Endothelial cell of umbilical vein (primary cell): Measurements from ENCODE around the gene ZDHHC13. TPM values are rescaled to one million over a fixed set of nuclear protein-coding genes. Genes with fewer than 3 reads are reported as not detected.

Source experiments
- BruUV-seq: library from RNA; stranded (reverse); fragments of 400-500 nt; replicated peaks from 2 replicates; lab custom pipeline; 2021; lab: Mats Ljungman, UMichigan
- CTCF ChIA-PET: fragments of 300-600, 350-600 bp; sonication (Branson Sonifier 250); formaldehyde crosslinking; loops from one replicate; lab custom pipeline; 2021; ENCODE audit warnings: antibody characterized with exemption, inconsistent platforms; lab: Charles Lee
- POLR2A ChIA-PET: fragments of 300-600, 350-600 bp; sonication (Branson Sonifier 250); formaldehyde crosslinking; loops from one replicate; lab custom pipeline; 2021; ENCODE audit warnings: antibody characterized with exemption, inconsistent platforms; lab: Charles Lee
- DNase-seq: peaks from one replicate; pipeline ENCODE4 v3.0.0-alpha.2; 2011; ENCODE audit warnings: low read depth, low spot score
- FAIRE-seq: peaks from 2 replicates; lab custom pipeline; 2011; peaks lifted over from hg19 to GRCh38; lab: Jason Lieb, UNC
- H2AFZ ChIP-seq: 2 replicates; pipeline ENCODE4 v1.6.0; 2012; ENCODE audit warnings: low read depth, low read length, control low read depth, inconsistent platforms
- H3K27ac ChIP-seq: 2 replicates; pipeline ENCODE4 v1.5.1; 2011; ENCODE audit warnings: low read depth, mild to moderate bottlenecking, control low read depth, low read length, moderate library complexity; ENCODE audit not compliant: insufficient read depth
- H3K27me3 ChIP-seq, 2 experiments: 2 replicates each; pipeline versions ENCODE4 v1.6.0 to v1.6.1; 2011; ENCODE audit warnings: low read length in 2 of 2, mixed read lengths in 1 of 2; ENCODE audit not compliant: control insufficient read depth in 2 of 2, insufficient read depth in 2 of 2
- H3K36me3 ChIP-seq, 2 experiments: 2 replicates in 1 of 2; 3 replicates in 1 of 2; pipeline ENCODE4 v1.5.1; 2011; ENCODE audit warnings: low read length in 2 of 2, mild to moderate bottlenecking in 1 of 2, moderate library complexity in 1 of 2; ENCODE audit not compliant: control insufficient read depth in 2 of 2, insufficient read depth in 2 of 2; ENCODE audit errors: extremely low read depth in 1 of 2
- H3K4me1 ChIP-seq: 3 replicates; pipeline ENCODE4 v1.5.1; 2011; ENCODE audit warnings: mild to moderate bottlenecking, low read length; ENCODE audit not compliant: control insufficient read depth, insufficient read depth; ENCODE audit errors: extremely low read depth
- H3K4me2 ChIP-seq: 2 replicates; pipeline ENCODE4 v1.6.1; 2011; ENCODE audit warnings: low read length, control low read depth, mixed read lengths; ENCODE audit not compliant: insufficient read depth
- H3K4me3 ChIP-seq, 3 experiments: fragments of 200-600 bp in 1 of 3; sonication (generic), shearing (Covaris generic) in 1 of 3; replicated peaks in 1 of 3; 2 replicates each; pipeline ENCODE4 v1.5.1; 2011 to 2016; ENCODE audit warnings: control low read depth in 3 of 3, low read length in 3 of 3, mild to moderate bottlenecking in 2 of 3, inconsistent platforms in 1 of 3, low read depth in 1 of 3, moderate library complexity in 1 of 3; ENCODE audit not compliant: insufficient read depth in 1 of 3
- H3K79me2 ChIP-seq: 2 replicates; pipeline ENCODE4 v1.6.0; 2012; ENCODE audit warnings: low read length, inconsistent platforms; ENCODE audit not compliant: control insufficient read depth, insufficient read depth
- H3K9ac ChIP-seq: replicated peaks from 2 replicates; pipeline ENCODE3; 2011; ENCODE audit warnings: low read length, control low read depth; ENCODE audit not compliant: insufficient read depth; ENCODE audit errors: extremely low read depth
- H3K9me1 ChIP-seq: replicated peaks from 3 replicates; pipeline ENCODE4 v1.6.0; 2011; ENCODE audit warnings: mild to moderate bottlenecking, low read length; ENCODE audit not compliant: control insufficient read depth, insufficient read depth; ENCODE audit errors: extremely low read depth
- H3K9me3 ChIP-seq: replicated peaks from 2 replicates; pipeline ENCODE4 v1.5.1; 2012; ENCODE audit warnings: low read length, inconsistent platforms; ENCODE audit not compliant: control insufficient read depth, insufficient read depth
- H4K20me1 ChIP-seq: replicated peaks from 2 replicates; pipeline ENCODE3; 2011; ENCODE audit warnings: mild to moderate bottlenecking, low read length; ENCODE audit not compliant: control insufficient read depth, insufficient read depth; ENCODE audit errors: extremely low read depth
- CTCF ChIP-seq, 2 donors: IDR thresholded peaks; 1 replicate in 1 of 2; 2 replicates in 1 of 2; pipeline ENCODE4 v1.5.1; 2011; ENCODE audit warnings: low read length in 2 of 2, mild to moderate bottlenecking in 2 of 2, moderate library complexity in 2 of 2, control low read depth in 1 of 2, inconsistent platforms in 1 of 2, low read depth in 1 of 2; ENCODE audit not compliant: insufficient read depth in 1 of 2; ENCODE audit errors: extremely low read depth in 1 of 2
- EZH2 ChIP-seq: IDR thresholded peaks from 2 replicates; pipeline ENCODE4 v1.6.1; 2012; ENCODE audit warnings: borderline replicate concordance, low read depth, mild to moderate bottlenecking, moderate library complexity, low read length, inconsistent platforms; ENCODE audit not compliant: severe bottlenecking
- FOS ChIP-seq: IDR thresholded peaks from 2 replicates; pipeline ENCODE4 v1.6.1; 2011; ENCODE audit warnings: mild to moderate bottlenecking, low read length, moderate library complexity, borderline replicate concordance; ENCODE audit not compliant: insufficient read depth
- GATA2 ChIP-seq: IDR thresholded peaks from 2 replicates; pipeline ENCODE4 v1.7.0; 2011; ENCODE audit warnings: low read depth, mild to moderate bottlenecking, moderate library complexity, mixed read lengths, low read length; ENCODE audit not compliant: insufficient read length, insufficient read depth
- JUN ChIP-seq: IDR thresholded peaks from 2 replicates; pipeline ENCODE4 v1.6.1; 2011; ENCODE audit warnings: borderline replicate concordance, low read depth; ENCODE audit not compliant: insufficient read length, insufficient read depth
- MAX ChIP-seq: IDR thresholded peaks from 2 replicates; pipeline ENCODE4 v1.6.1; 2011; ENCODE audit not compliant: insufficient read depth, insufficient read length
- MYC ChIP-seq: IDR thresholded peaks from one replicate; pipeline ENCODE4 v1.6.1; 2011; ENCODE audit warnings: mild to moderate bottlenecking, low read depth, low read length
- POLR2A ChIP-seq: IDR thresholded peaks from 2 replicates; pipeline ENCODE4 v1.6.1; 2012; ENCODE audit warnings: low read depth, mild to moderate bottlenecking, control low read depth, low read length
- POLR2AphosphoS5 ChIP-seq: IDR thresholded peaks from 2 replicates; pipeline ENCODE4 v1.6.1; 2012; ENCODE audit warnings: low read depth, mild to moderate bottlenecking, control low read depth, low read length, moderate library complexity; ENCODE audit not compliant: insufficient read depth
- dilution Hi-C: fragments of 300-500 bp; cut with MboI; formaldehyde crosslinking; loops from one replicate; pipeline ENCODE4 v1.15.0; 2019; ENCODE audit warnings: low sequenced_read_pairs; ENCODE audit not compliant: extremely low pct_ligation_motif_present
- intact Hi-C: fragments of 100-400 bp; cut with micrococcal nuclease; formaldehyde crosslinking; loops from one replicate; pipeline ENCODE4 v1.10.0; 2022
- polyA plus RNA-seq, 4 experiments: library from polyadenylated mRNA; depleted of rRNA in 3 of 4; stranded (reverse) in 3 of 4; unstranded in 1 of 4; fragments of >200 nt; gene quantifications; 2 replicates each; pipeline versions ENCODE4 v1.2.1 to v1.2.3, GENCODE V29; 2011 to 2012; ENCODE audit warnings: missing spikeins in 1 of 4
- total RNA-seq: library from RNA; stranded (reverse); gene quantifications from 2 replicates; pipeline ENCODE4 v1.2.3, GENCODE V29; 2021

ZDHHC13 gene
- total and polyA plus RNA-seq, 2 donors (not counting 3 experiments of a cell fraction or from before 2014, with no cell fraction given) = 37.4 to 52.9 TPM

GRCh38 chr11:19218216-19218615 is 101.2 kb downstream of the ZDHHC13 start:
- no peak for FAIRE-seq
- intact Hi-C loops = no loop called here
- no peak overlapping the region for H3K4me3 ChIP-seq
- H3K27me3 ChIP-seq = peaks cover 3 to 4% of the 10 kb centered on the region in 2 experiments
- H2AFZ ChIP-seq = no peak overlapping the region
- no peaks in the 10 kb centered on the region for H3K79me2 ChIP-seq
- no peak overlapping the region for H3K4me2 ChIP-seq
- BruUV-seq = no TSS peak
- H4K20me1 ChIP-seq = no peaks in the 10 kb centered on the region
- H3K9me1 ChIP-seq = no peaks in the 10 kb centered on the region
- no peak for DNase-seq
- H3K9ac ChIP-seq = no peak overlapping the region
- ChIA-PET CTCF (interaction anchor here (1.1 to 1.4 kb wide), 2 partner anchors 12 to 15 kb away, joined by 3 read pairs; no protein-coding TSS in a partner anchor), POLR2A (no interaction called here)
- peaks cover 10% of the 10 kb centered on the region for H3K4me1 ChIP-seq
- no peaks in the 10 kb centered on the region for H3K36me3 ChIP-seq
- no peak overlapping the region for H3K27ac ChIP-seq
- TF ChIP-seq JUN (no peak), POLR2A (no peak), GATA2 (no peak), POLR2AphosphoS5 (no peak), CTCF (IDR thresholded peaks at IDR 0.05; ENCODE audit: extremely low read depth in 1 of 2, insufficient read depth in 1 of 2, low read depth in 1 of 2, low read length in 2 of 2) (no peak), MYC (no peak), MAX (no peak), EZH2 (no peak), FOS (no peak)
- dilution Hi-C loops = no loop called here
- H3K9me3 ChIP-seq = no peaks in the 10 kb centered on the region
